Body of pancreas (tissue), 4 donors: ENCODE results near the gene DNAJC4.

Experiments
- CTCF ChIP-seq, 7 experiments: fragments of 450-650 bp in 4 of 7; fragments of 200-600 bp in 3 of 7; sonication (generic) in 3 of 7; IDR thresholded peaks; one replicate each; pipeline ENCODE4 v1.5.1; 2016 to 2019; ENCODE audit warnings: antibody characterized with exemption in 7 of 7
- POLR2A ChIP-seq, 3 donors: fragments of 450-650 bp; IDR thresholded peaks; one replicate each; pipeline ENCODE4 v1.6.1; 2016; ENCODE audit warnings: antibody characterized with exemption in 3 of 3, mild to moderate bottlenecking in 2 of 3

DNA sequence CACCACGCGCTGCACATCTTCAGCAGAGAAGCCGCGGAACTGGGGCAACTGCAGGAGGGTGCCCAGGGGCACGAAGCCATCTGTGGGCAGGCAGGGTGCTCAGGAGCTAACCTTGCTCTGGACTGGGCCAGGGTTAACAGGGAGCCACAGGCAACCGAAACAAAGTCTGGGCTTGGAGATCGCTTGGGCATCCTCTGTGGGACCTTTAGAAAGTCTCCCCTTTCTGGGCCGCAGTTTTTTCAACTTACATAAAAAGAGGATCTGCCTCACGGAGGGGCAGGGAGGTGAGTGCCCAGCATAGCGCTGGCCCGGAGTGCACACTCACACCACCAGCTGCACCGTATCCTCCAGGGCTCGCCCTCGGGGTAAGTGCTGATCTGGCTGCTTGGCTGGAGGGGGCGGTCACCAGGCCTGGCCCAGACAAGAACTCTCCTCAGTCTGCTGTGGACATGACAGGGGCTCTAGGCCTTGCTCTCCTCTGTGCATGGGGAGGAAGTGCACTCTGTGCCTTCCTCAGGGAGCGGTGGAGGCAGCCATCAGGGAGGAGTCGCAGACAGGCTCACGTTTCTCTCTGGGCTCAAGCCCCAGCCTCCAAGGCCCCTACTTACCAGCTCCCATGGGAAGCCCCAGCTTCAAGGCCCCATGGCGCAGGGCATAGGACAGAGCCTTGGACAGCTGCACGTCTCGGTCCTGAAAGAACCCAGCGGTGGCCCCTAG lies 5.3 kb upstream of the DNAJC4 start:
- TF ChIP-seq CTCF (IDR thresholded peaks at IDR 0.05) (no peak), POLR2A (IDR thresholded peaks at IDR 0.05) (no peak)
